K562 (cell line): Measurements from ENCODE around the gene EIF4G1. TPM values are rescaled to one million over a fixed set of nuclear protein-coding genes. Genes with fewer than 3 reads are reported as not detected.

Experiments
- ATAC-seq: fragments of 200-7000 bp; cut with Tn5 transposase; 3 replicates; pipeline ENCODE4 v1.9.1; 2020; ENCODE audit warnings: moderate library complexity
- BruUV-seq: library from RNA; stranded (reverse); fragments of 400-500 nt; replicated peaks from 2 replicates; lab custom pipeline; 2021; lab: Mats Ljungman, UMichigan
- CTCF ChIA-PET: fragments of 300-600 bp; formaldehyde crosslinking; extraction: SDS; loops from one replicate; lab custom pipeline; 2021; ENCODE audit warnings: low intra/inter-chr PET ratio; lab: Yijun Ruan, JAX
- POLR2A ChIA-PET: fragments of 300-600, 350-650 bp; sonication (Branson Sonifier 250); formaldehyde crosslinking; extraction: SDS; loops from one replicate; lab custom pipeline; 2021; ENCODE audit warnings: antibody characterized with exemption, inconsistent platforms; lab: Yijun Ruan, JAX
- DNase-seq, 4 experiments: peaks; one replicate each; pipeline versions ENCODE4 v3.0.0 to v3.0.0-alpha.2; 2011 to 2018; ENCODE audit warnings: low spot score in 3 of 4, mixed read lengths in 3 of 4; ENCODE audit errors: extremely low read depth in 1 of 4
- FAIRE-seq: peaks from 2 replicates; lab custom pipeline; 2011; peaks lifted over from hg19 to GRCh38; lab: Jason Lieb, UNC
- H2AFZ ChIP-seq: 2 replicates; pipeline ENCODE4 v1.6.0; 2011; ENCODE audit warnings: low read depth, low read length, control low read depth, inconsistent platforms
- H3K27ac ChIP-seq: fragments of 200-600 bp; 3 replicates; pipeline ENCODE4 v1.8.0; 2011; ENCODE audit warnings: low read depth, mild to moderate bottlenecking, control low read depth, inconsistent platforms, low read length, moderate library complexity, mixed read lengths; ENCODE audit errors: extremely low read depth
- H3K27me3 ChIP-seq, 2 experiments: fragments of 300-600 bp in 1 of 2; 2 replicates in 1 of 2; 3 replicates in 1 of 2; pipeline versions ENCODE4 v1.6.0 to v1.8.0; 2011; ENCODE audit warnings: inconsistent platforms in 2 of 2, low read length in 2 of 2, mild to moderate bottlenecking in 1 of 2, mixed read lengths in 1 of 2, moderate library complexity in 1 of 2; ENCODE audit not compliant: control insufficient read depth in 2 of 2, insufficient read depth in 2 of 2
- H3K36me3 ChIP-seq: fragments of 300-600 bp; 3 replicates; pipeline ENCODE4 v1.8.0; 2011; ENCODE audit warnings: mild to moderate bottlenecking, low read length, inconsistent platforms; ENCODE audit not compliant: control insufficient read depth, insufficient read depth
- H3K4me1 ChIP-seq, 2 experiments: fragments of 200-600 bp in 1 of 2; replicated peaks in 1 of 2; 2 replicates in 1 of 2; 3 replicates in 1 of 2; pipeline versions ENCODE4 v1.5.1 to v1.8.0; 2011; ENCODE audit warnings: inconsistent platforms in 2 of 2, low read length in 2 of 2, mild to moderate bottlenecking in 1 of 2, mixed read lengths in 1 of 2, moderate library complexity in 1 of 2; ENCODE audit not compliant: control insufficient read depth in 2 of 2, insufficient read depth in 2 of 2
- H3K4me2 ChIP-seq: 2 replicates; pipeline ENCODE4 v1.6.1; 2011; ENCODE audit warnings: low read length, control low read depth, inconsistent platforms, mixed read lengths; ENCODE audit not compliant: insufficient read depth
- H3K4me3 ChIP-seq: fragments of 200-600 bp; sonication (generic), shearing (Covaris generic); 2 replicates; pipeline ENCODE4 v1.5.1; 2016; ENCODE audit warnings: control low read depth, inconsistent platforms
- H3K79me2 ChIP-seq: fragments of 200-600 bp; 3 replicates; pipeline ENCODE4 v1.8.0; 2011; ENCODE audit warnings: low read length, inconsistent platforms; ENCODE audit not compliant: control insufficient read depth, insufficient read depth
- H3K9ac ChIP-seq, 2 experiments: 2 replicates each; pipeline versions ENCODE4 v1.6.0 to v1.6.1; 2011; ENCODE audit warnings: low read depth in 2 of 2, low read length in 2 of 2, control low read depth in 1 of 2, inconsistent platforms in 1 of 2, mild to moderate bottlenecking in 1 of 2, mixed read lengths in 1 of 2; ENCODE audit not compliant: insufficient read depth in 1 of 2
- H3K9me1 ChIP-seq: one replicate; pipeline ENCODE4 v1.6.0; 2011; ENCODE audit warnings: inconsistent platforms, mild to moderate bottlenecking, low read length, moderate library complexity; ENCODE audit not compliant: control insufficient read depth, insufficient read depth
- H3K9me3 ChIP-seq: replicated peaks from 2 replicates; pipeline ENCODE4 v1.5.1; 2011; ENCODE audit warnings: low read depth, low read length, inconsistent platforms; ENCODE audit not compliant: control insufficient read depth, insufficient read depth
- H4K20me1 ChIP-seq: replicated peaks from 2 replicates; pipeline ENCODE4 v1.6.1; 2011; ENCODE audit warnings: low read length, inconsistent platforms, mixed read lengths; ENCODE audit not compliant: control insufficient read depth, insufficient read depth
- ARID1B ChIP-seq: fragments of 450-650 bp; IDR thresholded peaks from 2 replicates; pipeline ENCODE4 v1.6.1; 2016; ENCODE audit warnings: antibody characterized with exemption, mild to moderate bottlenecking, inconsistent platforms
- CHAMP1 ChIP-seq: fragments of 450-650 bp; IDR thresholded peaks from 2 replicates; pipeline ENCODE4 v1.6.1; 2016; ENCODE audit warnings: mild to moderate bottlenecking
- DLX4 ChIP-seq: fragments of 250-450 bp; sonication (Bioruptor Pico); IDR thresholded peaks from 2 replicates; pipeline ENCODE4 v1.6.1; 2021; ENCODE audit warnings: mild to moderate bottlenecking
- NFXL1 ChIP-seq: fragments of 450-650 bp; formaldehyde crosslinking; IDR thresholded peaks from 2 replicates; pipeline ENCODE4 v1.4.0; 2021; ENCODE audit warnings: mild to moderate bottlenecking
- PPARD ChIP-seq: fragments of 250-450 bp; sonication (Bioruptor Pico); IDR thresholded peaks from 2 replicates; pipeline ENCODE4 v1.8.0; 2022; ENCODE audit warnings: inconsistent platforms, mild to moderate bottlenecking, moderate library complexity
- RUNX1 ChIP-seq: sonication (generic); IDR thresholded peaks from 2 replicates; pipeline ENCODE4 v1.6.1; 2016; ENCODE audit warnings: antibody characterized with exemption, low read depth
- ZEB2 ChIP-seq: fragments of 450-650 bp; IDR thresholded peaks from 2 replicates; pipeline ENCODE4 v1.6.1; 2016
- whole genome bisulfite sequencing: fragments of 100-300 bp; shearing (Covaris generic); methylation state at CpG from one replicate; pipeline ENCODE4 v1.1.6; 2016; ENCODE audit warnings: low coverage, mixed read lengths; ENCODE audit not compliant: insufficient coverage; ENCODE audit errors: missing lambda C conversion rate; 5-methylcytosine and 5-hydroxymethylcytosine counted together
- in situ Hi-C: fragments of 300-500 bp; cut with MboI; formaldehyde crosslinking; loops from 4 replicates; pipeline ENCODE4 v1.15.0; 2018; ENCODE audit warnings: inconsistent platforms, mixed read lengths
- intact Hi-C: fragments of 100-400 bp; cut with micrococcal nuclease; formaldehyde crosslinking; loops from 2 replicates; pipeline ENCODE4 v1.14.2; 2022
- polyA plus RNA-seq, 8 experiments: library from polyadenylated mRNA; depleted of rRNA in 4 of 8; stranded (reverse) in 5 of 8; unstranded in 3 of 8; fragments of >200 nt; fragmentation: Nextera tagmentation in 2 of 8; fragmentation: Illumina TruSeq in 1 of 8; extraction: Ambion mirVana in 2 of 8; extraction: Trizol in 1 of 8; gene quantifications; 2 replicates each; pipeline versions ENCODE4 v1.2.1 to v1.2.3, GENCODE V29; 2011 to 2014; ENCODE audit warnings: inconsistent platforms in 1 of 8, missing spikeins in 1 of 8
- total RNA-seq, 7 experiments: library from RNA; depleted of rRNA in 6 of 7; stranded (reverse); fragments of >200 nt in 6 of 7; fragmentation: Illumina TruSeq in 2 of 7; extraction: Trizol in 2 of 7; gene quantifications; 2 replicates each; pipeline versions ENCODE4 v1.2.1 to v1.2.3, GENCODE V29; 2011 to 2021; ENCODE audit warnings: low replicate concordance in 1 of 7
- TF ChIP-seq, protein P1 (sequence below): fragments of 450-650 bp; formaldehyde crosslinking; conservative IDR thresholded peaks from 2 replicates; pipeline ENCODE4 v1.4.0; 2022; ENCODE audit warnings: mild to moderate bottlenecking, missing genetic modification characterization
- TF ChIP-seq, protein P2 (sequence below): fragments of 150-350 bp; IDR thresholded peaks from 2 replicates; pipeline ENCODE4 v1.6.1; 2014; ENCODE audit warnings: low read depth, mild to moderate bottlenecking, low read length, borderline replicate concordance

Gene EIF4G1
- total and polyA plus RNA-seq, 9 of the 15 experiments (the other 6 are each of a cell fraction or from before 2014, with no cell fraction given): 4.6 to 505 (median 155) TPM

DNA sequence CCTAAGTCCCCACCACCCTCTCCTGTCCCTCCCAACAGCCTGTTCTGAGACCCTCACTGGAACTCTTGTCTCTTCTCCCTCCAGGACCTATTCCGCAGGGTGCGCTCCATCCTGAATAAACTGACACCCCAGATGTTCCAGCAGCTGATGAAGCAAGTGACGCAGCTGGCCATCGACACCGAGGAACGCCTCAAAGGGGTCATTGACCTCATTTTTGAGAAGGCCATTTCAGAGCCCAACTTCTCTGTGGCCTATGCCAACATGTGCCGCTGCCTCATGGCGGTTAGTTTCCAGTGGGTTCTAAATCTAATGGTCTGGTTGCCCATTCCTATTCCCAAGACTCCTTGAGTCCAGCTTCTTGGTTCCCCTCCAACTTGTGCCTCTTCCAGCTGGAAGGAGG, 9.3 kb downstream of the EIF4G1 start:
- Histone ChIP-seq H4K20me1 (peaks cover 26% of the 10 kb centered on the region), H3K9ac (peak overlapping the region in 1 of 2 experiments; percentile 50; a peak in 1 of 4 replicates), H3K79me2 (peaks cover 67% of the 10 kb centered on the region), H3K4me2 (no peak overlapping the region), H3K9me3 (no peaks in the 10 kb centered on the region), H3K36me3 (peaks cover 99% of the 10 kb centered on the region), H3K27ac (no peak overlapping the region), H3K27me3 (no peaks in the 10 kb centered on the region), H3K4me1 (peaks cover 0 to 15% of the 10 kb centered on the region in 2 experiments; a peak in 4 of 5 replicates), H3K4me3 (no peak overlapping the region), H3K9me1 (peaks cover 3% of the 10 kb centered on the region), H2AFZ (no peak overlapping the region)
- intact Hi-C loops (no loop called here), in situ Hi-C loops (no loop called here)
- BruUV-seq: no TSS peak
- no peak for FAIRE-seq
- ChIA-PET POLR2A (interaction anchor here (1.2 to 1.8 kb wide), 2 partner anchors 10 to 24 kb away, joined by 5 to 6 read pairs; no protein-coding TSS in a partner anchor), CTCF (no interaction called here)
- 97% methylated on average over 8 of the region's 8 CpGs for WGBS
- TF ChIP-seq, protein P1, sequence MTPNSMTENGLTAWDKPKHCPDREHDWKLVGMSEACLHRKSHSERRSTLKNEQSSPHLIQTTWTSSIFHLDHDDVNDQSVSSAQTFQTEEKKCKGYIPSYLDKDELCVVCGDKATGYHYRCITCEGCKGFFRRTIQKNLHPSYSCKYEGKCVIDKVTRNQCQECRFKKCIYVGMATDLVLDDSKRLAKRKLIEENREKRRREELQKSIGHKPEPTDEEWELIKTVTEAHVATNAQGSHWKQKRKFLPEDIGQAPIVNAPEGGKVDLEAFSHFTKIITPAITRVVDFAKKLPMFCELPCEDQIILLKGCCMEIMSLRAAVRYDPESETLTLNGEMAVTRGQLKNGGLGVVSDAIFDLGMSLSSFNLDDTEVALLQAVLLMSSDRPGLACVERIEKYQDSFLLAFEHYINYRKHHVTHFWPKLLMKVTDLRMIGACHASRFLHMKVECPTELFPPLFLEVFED (CRISPR knock-in tag): no peak
- TF ChIP-seq NFXL1 (CRISPR knock-in tag): no peak
- no peak for TF ChIP-seq RUNX1
- TF ChIP-seq ZEB2: no peak
- no peak for TF ChIP-seq ARID1B
- TF ChIP-seq PPARD (CRISPR knock-in tag): no peak
- TF ChIP-seq CHAMP1: no peak
- no peak for TF ChIP-seq DLX4 (CRISPR knock-in tag)
- TF ChIP-seq, protein P2, sequence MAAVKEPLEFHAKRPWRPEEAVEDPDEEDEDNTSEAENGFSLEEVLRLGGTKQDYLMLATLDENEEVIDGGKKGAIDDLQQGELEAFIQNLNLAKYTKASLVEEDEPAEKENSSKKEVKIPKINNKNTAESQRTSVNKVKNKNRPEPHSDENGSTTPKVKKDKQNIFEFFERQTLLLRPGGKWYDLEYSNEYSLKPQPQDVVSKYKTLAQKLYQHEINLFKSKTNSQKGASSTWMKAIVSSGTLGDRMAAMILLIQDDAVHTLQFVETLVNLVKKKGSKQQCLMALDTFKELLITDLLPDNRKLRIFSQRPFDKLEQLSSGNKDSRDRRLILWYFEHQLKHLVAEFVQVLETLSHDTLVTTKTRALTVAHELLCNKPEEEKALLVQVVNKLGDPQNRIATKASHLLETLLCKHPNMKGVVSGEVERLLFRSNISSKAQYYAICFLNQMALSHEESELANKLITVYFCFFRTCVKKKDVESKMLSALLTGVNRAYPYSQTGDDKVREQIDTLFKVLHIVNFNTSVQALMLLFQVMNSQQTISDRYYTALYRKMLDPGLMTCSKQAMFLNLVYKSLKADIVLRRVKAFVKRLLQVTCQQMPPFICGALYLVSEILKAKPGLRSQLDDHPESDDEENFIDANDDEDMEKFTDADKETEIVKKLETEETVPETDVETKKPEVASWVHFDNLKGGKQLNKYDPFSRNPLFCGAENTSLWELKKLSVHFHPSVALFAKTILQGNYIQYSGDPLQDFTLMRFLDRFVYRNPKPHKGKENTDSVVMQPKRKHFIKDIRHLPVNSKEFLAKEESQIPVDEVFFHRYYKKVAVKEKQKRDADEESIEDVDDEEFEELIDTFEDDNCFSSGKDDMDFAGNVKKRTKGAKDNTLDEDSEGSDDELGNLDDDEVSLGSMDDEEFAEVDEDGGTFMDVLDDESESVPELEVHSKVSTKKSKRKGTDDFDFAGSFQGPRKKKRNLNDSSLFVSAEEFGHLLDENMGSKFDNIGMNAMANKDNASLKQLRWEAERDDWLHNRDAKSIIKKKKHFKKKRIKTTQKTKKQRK: no peak
- DNase-seq: no peak
- no peak for ATAC-seq
